ENCODE results near the gene MFSD6. TPM values are rescaled to one million over a fixed set of nuclear protein-coding genes. Genes with fewer than 3 reads are reported as not detected.

The MFSD6 gene
- total and polyA plus RNA-seq, 12 donors, result 9.3 to 253 (median 93.4) TPM

DNA sequence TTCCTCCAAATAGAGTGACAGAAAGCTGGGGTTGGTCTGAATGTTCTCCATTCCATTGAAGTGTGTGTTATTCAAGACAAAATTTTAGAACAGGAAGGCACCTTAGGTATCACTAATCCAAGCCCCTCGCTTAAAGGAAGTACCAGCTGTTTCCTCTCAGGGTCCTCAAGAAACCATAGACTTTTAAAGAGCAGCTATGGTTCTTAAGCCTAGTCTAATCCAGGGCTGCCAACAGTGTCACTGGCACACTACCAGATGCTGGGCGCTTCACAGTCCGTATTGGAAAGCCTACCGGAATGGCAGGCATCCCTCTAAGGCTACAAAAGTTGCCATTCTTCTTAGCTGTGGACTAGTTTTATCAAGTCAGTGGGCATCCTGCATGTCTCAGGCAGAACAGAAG is 124.4 kb downstream of the MFSD6 start:
- Histone ChIP-seq H3K9me3 (replicated peaks in 1 of 3) (no peaks in the 10 kb centered on the region), H3K27me3 (no peaks in the 10 kb centered on the region), H3K4me1 (replicated peaks in 1 of 2) (peaks cover 0 to 17% of the 10 kb centered on the region in 2 donors), H3K27ac (no peak overlapping the region), H3K4me3 (no peak overlapping the region), H3K36me3 (replicated peaks in 1 of 2) (no peaks in the 10 kb centered on the region)
- no peak for DNase-seq
- intact Hi-C loops (cut with DNase I), result loop anchor here (10.0 kb wide), 2 partner anchors 112 to 122 kb away; partner anchors contain the start of gene NAB1 (in 1 of the 2)
- WGBS, 4 donors, result 66 to 86% (median 79%) methylated on average over 3 to 4 of the region's 4 CpGs
- TF ChIP-seq, protein P1, sequence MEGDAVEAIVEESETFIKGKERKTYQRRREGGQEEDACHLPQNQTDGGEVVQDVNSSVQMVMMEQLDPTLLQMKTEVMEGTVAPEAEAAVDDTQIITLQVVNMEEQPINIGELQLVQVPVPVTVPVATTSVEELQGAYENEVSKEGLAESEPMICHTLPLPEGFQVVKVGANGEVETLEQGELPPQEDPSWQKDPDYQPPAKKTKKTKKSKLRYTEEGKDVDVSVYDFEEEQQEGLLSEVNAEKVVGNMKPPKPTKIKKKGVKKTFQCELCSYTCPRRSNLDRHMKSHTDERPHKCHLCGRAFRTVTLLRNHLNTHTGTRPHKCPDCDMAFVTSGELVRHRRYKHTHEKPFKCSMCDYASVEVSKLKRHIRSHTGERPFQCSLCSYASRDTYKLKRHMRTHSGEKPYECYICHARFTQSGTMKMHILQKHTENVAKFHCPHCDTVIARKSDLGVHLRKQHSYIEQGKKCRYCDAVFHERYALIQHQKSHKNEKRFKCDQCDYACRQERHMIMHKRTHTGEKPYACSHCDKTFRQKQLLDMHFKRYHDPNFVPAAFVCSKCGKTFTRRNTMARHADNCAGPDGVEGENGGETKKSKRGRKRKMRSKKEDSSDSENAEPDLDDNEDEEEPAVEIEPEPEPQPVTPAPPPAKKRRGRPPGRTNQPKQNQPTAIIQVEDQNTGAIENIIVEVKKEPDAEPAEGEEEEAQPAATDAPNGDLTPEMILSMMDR (IDR thresholded peaks at IDR 0.05), result no peak
- TF ChIP-seq POLR2A (IDR thresholded peaks at IDR 0.05), result no peak

DNA sequence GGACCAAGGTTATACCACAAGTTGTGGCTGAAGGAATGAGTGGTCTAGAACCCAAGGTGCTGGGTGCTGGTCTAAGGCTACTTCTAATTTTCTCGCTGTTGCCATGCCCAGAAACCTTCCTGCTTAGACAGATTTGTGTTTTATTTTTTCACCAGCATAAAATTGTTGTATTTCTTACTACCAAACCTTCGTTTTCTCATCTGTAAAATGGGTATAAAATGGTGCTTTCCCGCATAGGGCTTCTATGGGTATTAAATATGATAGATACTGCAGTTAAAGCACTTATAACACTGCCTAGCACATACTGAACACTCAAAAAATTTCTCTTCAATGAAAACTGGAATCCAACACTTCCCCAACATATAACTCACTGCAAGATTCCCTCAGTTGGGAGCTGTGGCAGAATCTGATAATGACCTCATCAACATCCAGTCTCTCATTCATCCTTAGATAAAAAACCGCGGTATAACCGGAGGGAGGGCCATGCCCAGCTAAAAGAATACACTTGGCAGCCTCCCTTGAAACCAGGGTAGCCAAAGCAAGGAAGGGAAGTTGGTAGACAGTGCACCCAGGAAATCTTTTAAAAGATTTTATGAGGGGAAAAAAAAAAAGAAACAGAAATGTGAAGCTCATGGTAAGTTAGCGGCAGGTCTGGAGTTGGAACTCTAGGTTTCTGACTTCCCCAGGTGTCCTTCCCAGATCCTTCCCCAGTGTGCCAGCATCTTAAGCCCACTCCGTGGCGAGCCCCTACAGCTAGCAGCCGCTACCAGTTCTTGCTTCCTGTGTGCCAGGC is 125.2 kb downstream of the MFSD6 start:
- Histone ChIP-seq H3K36me3 (replicated peaks in 1 of 2) (no peaks in the 10 kb centered on the region), H3K4me3 (peak overlapping the region; percentile 44 to 78 (median 76)), H3K27ac (peak overlapping the region in 4 of 5 donors; percentile 87 to 95 (median 92)), H3K27me3 (no peaks in the 10 kb centered on the region), H3K4me1 (replicated peaks in 1 of 2) (peaks cover 0 to 17% of the 10 kb centered on the region in 2 donors), H3K9me3 (replicated peaks in 1 of 3) (no peaks in the 10 kb centered on the region)
- intact Hi-C loops (cut with DNase I), result loop anchor here (10.0 kb wide), 2 partner anchors 111 to 121 kb away; partner anchors contain the start of gene NAB1 (in 1 of the 2)
- WGBS, 4 donors, result 36 to 69% (median 50%) methylated on average over 10 of the region's 10 CpGs
- no peak for DNase-seq
- no peak for TF ChIP-seq POLR2A (IDR thresholded peaks at IDR 0.05)
- TF ChIP-seq, protein P1 (IDR thresholded peaks at IDR 0.05), result no peak

DNA sequence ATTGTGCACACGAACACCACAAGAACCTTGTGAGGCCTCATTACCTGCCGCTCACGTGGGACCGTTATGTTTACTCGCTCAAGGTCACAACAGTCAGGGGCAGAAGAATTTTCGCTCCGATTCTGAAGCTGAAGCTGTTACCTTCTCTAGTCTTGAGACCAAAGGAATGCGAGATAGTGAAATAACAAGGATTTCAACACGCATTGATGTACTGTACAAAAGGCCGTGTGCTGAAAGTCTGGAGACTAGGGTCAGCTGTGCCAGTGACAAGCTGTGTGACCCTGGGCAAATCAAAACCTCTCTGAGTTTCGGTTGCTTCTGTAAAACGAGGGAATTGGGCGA is 125.8 kb downstream of the MFSD6 start:
- intact Hi-C loops (cut with DNase I), result loop anchor here (10.0 kb wide), 2 partner anchors 111 to 121 kb away; partner anchors contain the start of gene NAB1 (in 1 of the 2)
- TF ChIP-seq, protein P1 (IDR thresholded peaks at IDR 0.05), result no peak
- TF ChIP-seq POLR2A (IDR thresholded peaks at IDR 0.05), result no peak
- H3K27ac ChIP-seq, result peak overlapping the region; percentile 37 to 95 (median 91)
- 1 to 12% (median 4%) methylated on average over 12 to 13 of the region's 13 CpGs for WGBS, 4 donors
- H3K36me3 ChIP-seq (replicated peaks in 1 of 2), result no peaks in the 10 kb centered on the region
- peak overlapping the region; percentile 44 to 78 (median 76) for H3K4me3 ChIP-seq
- peak; percentile 24 to 64 (median 37) for DNase-seq
- H3K27me3 ChIP-seq, result no peaks in the 10 kb centered on the region
- H3K9me3 ChIP-seq (replicated peaks in 1 of 3), result no peaks in the 10 kb centered on the region
- peaks cover 0 to 17% of the 10 kb centered on the region in 2 donors for H3K4me1 ChIP-seq (replicated peaks in 1 of 2)

DNA sequence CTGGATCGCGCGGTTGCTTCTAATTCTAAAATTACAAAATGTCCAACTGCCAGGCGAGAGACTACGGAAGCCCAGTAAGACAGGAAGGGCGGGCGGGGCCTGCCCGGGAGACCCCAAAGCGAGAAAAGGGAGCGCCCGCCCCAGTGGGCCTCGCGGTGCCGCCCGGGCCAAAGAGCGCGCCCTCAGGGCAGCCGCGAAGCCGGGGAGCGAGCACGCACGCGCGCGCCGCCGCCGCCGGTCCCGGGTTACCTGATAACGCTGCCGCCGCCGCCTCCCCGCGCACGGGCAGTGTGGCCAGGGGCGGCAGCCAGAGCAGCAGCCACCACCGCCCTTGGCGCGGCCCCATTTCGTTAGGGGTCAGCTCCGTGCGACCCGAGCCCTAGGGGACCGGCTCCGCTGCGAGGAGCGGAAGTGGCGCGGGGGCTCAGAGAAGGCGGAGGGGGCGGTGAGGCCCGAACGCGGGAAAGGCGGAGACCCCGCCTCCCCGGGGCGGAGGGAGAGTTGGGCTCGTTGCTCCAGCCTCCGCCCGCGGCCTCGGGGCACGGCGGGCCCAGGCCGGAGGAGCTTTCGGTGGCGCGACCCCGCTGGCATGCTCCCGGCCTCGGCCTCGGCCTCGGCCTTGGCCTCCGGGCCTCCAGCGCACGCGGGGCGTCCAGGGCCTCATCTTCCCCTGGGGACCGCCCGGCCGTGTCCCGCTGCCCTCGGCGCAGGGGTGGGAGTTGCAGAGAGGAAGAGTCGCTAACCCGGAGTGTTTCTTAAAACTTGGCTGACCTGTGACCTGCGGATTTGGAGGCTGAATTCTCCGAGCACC is 126.4 kb downstream of the MFSD6 start, which contains the start of gene NEMP2:
NEMP2 (minus strand) TSS at position 413 of the 811 bp plus-strand sequence; CDS start at position 346, 67 bp downstream.
- H3K4me1 ChIP-seq (replicated peaks in 1 of 2), result peaks cover 0 to 17% of the 10 kb centered on the region in 2 donors
- no peaks in the 10 kb centered on the region for H3K9me3 ChIP-seq (replicated peaks in 1 of 3)
- DNase-seq, result peak; percentile 74 to 85 (median 78)
- no peaks in the 10 kb centered on the region for H3K27me3 ChIP-seq
- H3K27ac ChIP-seq, result peak within 1 kb of the TSS; percentile 37 to 95 (median 91)
- intact Hi-C loops (cut with DNase I), result loop anchor here (10.0 kb wide), 2 partner anchors 110 to 120 kb away; partner anchors contain the start of gene NAB1 (in 1 of the 2)
- TF ChIP-seq, protein P1 (IDR thresholded peaks at IDR 0.05), result peak in 1 of 6 experiments; percentile 27
- peak; percentile 33 to 71 for TF ChIP-seq POLR2A (IDR thresholded peaks at IDR 0.05)
- H3K36me3 ChIP-seq (replicated peaks in 1 of 2), result no peaks in the 10 kb centered on the region
- 0 to 2% (median 1%) methylated on average over 31 to 92 of the region's 92 CpGs for WGBS, 4 donors
- peak within 1 kb of the TSS; percentile 44 to 78 (median 76) for H3K4me3 ChIP-seq
